Measurements from ENCODE around the gene SEMA3B.
"Not testable (repeated sequence)": the region's sequence is repeated elsewhere in the genome, so short reads cannot be mapped to it uniquely, and the experiment has no call there.

The SEMA3B gene

DNA sequence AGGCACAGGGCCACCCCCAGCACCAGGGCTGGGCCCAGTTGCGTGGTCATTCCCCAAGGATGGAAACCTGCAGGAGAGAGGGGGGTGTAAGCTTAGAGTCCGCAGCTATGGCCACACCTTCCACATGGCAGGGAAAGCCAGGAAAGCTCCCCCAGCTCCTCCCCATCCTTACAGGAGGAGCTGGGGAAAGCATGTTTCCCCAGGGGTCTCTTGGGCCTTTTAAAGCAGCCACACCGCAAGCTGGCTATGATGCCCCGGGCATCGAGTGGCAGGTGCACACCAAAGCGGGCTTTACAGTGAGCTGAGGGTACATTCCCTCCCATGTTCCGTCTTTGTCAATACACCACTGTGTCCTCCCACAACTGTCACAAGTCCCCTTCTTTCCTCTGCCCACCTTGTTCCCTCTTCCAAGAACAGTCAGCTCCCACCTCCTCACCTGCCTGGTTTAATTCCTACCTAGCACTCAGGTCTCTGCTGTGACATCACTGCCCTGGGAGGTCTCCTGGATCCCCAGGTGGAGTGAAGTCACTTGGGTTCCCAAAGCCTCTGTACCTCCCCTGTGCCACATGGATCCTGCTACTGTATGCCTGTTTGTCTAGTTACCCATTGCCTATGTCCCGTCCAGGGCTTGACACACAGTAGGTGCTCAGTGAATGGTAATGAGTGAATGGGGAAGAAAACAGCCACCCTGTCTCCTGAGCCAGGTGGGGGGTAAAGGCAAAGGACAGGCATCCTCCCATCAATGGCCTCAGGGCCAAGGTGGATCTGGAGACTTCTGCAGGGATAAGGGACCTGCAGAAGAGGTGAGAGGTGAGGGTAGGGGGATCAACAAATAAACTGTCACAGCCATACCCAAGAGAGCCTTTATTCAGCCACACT is 26.8 kb downstream of the SEMA3B start:
- no peak for DNase-seq

DNA sequence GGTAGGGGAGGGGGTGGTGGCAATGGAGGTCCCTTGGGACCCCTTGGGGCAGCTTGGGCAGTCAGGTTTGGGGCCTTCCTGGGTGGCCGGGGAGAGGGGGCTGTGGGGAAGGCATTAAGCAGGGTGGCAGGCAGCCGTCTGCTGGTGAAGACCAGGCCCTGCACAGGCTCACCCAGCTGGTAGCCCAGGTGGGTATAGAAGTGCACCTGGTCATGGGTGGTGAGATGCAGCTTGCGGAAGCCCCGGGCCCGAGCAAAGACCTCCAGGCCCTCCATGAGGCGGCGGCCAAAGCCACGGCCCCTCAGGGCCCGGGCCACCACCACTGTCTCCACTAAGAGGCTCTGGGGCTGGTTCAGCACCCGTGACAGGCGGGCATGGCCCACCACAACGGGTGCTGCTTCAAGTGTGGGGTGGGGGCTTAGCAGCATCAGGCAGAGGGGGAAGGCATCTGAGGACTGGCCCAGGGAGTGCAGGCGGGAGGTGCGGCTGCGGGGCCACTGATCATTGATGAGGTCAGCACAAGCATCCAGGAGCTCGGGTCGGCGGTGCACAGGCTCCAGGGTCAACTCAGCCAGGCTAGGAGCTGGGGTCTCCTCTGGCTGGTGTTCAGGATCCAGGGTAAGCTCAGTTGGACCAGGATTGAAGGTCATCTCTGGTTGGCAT is 27.9 kb downstream of the SEMA3B start:
- DNase-seq: no peak

GRCh38 chr3:50297384-50297775 is 28.4 kb downstream of the SEMA3B start:
- no peak for DNase-seq

GRCh38 chr3:50297896-50298725 is 29.2 kb downstream of the SEMA3B start:
- DNase-seq: no peak

- DNase-seq: peak; percentile 89
Measured at GRCh38 chr3:50298836-50299637, 30.1 kb downstream of the SEMA3B start, which contains the start of the genes HYAL3 and NAA80. Gene HYAL3 (minus strand): TSS chr3:50299405. CDS start chr3:50295602, 3,803 bp downstream. Gene NAA80 (minus strand): TSS chr3:50299405. CDS start chr3:50297463, 1,942 bp downstream.

DNA sequence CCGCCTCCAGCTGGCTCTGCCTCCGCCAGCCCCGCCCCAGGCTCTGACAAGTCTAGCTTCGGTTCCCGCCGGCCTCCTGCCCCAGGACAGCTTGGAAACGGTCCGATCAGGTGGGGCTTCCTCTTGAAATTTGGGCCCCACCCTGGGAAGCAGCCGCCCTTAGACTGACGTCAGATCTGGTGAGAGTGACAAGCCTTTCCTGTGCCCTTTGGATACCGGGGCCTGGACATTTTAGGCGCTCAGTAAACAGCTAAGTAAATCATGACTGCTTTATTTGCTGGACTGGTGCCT is 30.6 kb downstream of the SEMA3B start:
- DNase-seq: no peak

DNA sequence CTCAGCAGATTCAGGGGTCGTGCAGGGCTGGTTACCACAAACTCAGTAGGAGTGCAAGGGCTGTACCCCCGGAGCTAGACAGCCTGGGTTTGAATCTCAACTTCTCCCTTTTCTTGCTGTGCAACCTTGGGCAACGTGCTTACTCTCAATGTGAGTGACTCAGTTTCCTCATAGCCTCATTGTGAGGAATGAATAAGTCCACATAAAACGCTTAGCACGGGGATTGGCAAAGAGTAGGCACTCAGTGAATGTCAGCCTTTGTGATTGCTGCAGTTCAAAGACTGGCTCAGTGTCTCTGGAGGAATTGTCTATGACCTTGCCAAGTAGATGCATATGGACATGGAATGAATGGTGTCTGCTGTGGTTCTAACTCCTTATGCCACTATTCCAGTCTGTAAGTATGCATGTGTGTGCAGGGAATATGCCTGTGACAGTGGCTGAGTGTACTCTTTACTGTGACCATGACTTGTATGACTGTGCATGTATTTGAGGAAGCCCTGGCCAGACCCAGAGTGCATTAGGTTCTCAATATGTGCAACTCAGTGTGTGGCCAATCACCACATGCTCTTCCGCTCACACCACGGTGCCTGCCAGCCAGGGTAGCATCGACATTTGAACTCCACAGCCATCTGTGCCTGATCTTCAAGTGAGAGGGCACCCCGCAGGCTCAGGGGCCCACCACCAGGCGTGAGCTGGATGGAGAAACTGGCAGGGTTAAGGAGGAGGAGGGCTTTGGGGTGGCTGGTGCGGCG is 31.2 kb downstream of the SEMA3B start:
- DNase-seq: no peak

GRCh38 chr3:50300681-50301254 is 31.8 kb downstream of the SEMA3B start:
- DNase-seq: no peak

DNA sequence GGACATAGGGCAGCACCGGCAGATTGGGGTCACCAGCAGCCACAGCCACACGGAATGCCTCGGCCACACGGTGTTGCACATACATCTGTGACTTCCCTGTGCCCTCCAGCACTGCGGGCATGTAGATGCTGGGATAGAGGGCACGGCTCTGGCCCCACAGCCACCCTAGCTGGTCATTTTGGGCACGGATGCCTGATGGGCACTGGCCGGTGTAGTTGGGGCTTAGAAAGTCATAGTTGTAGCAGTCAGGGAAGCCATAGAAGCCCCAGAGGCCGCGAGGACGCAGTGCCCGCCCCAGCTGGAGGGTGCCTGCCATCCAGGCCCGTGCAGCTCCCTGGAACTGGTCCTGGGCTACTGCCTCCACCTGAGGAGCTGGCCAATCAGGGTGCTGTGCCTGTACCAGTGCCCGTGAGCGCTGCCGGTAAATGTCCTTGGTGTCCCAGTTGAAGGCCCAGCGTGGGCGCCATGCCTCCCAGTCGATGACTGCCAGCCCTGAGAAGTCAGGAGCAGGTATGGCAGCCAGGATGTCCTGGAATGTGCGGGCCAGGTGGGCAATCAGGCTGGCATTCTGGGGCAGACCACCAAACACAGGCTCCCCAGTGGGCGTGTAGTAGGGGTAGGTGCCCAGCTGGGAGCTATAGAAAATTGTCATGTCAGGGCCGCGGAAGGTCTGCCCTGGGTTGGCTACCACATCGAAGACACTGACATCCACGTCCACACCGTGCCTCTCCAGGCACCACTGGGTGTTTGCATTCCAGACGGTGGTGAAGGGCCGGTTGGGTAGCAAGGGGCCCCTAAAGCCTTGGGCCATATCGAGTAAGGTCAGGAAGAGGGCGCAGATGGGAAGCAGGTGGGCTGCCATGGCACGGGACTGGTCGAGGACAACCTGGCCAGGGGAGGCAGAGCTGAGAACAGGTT is 33.4 kb downstream of the SEMA3B start:
- DNase-seq: no peak

- no peak for DNase-seq
Measured at GRCh38 chr3:50303013-50303815, 34.3 kb downstream of the SEMA3B start, which contains the start of gene HYAL1. Gene HYAL1 (minus strand): TSS chr3:50303574. CDS start chr3:50302956, 618 bp downstream.

DNA sequence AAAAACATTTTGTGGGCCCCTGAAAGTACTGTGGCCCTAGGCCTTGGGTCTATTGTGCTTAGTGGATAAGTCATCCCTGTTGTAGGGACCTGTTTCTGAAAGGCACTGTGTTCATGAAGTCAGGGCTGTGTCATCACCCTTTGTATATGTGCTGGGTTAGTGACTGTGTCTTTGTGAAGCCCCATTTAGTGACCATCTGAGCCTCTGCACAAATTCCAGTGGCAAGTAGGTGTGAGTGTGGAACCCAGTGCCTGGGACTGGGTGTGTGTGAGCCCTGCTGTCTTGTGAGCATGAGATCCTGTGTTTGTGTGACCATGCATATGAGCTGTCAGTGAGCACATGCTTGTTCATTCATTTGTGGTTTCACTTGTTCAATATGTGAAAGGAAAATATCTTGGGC is 35.7 kb downstream of the SEMA3B start:
- no peak for DNase-seq

GRCh38 chr3:50312041-50312440 is 43.1 kb downstream of the SEMA3B start:
- DNase-seq: not testable (repeated sequence)

DNA sequence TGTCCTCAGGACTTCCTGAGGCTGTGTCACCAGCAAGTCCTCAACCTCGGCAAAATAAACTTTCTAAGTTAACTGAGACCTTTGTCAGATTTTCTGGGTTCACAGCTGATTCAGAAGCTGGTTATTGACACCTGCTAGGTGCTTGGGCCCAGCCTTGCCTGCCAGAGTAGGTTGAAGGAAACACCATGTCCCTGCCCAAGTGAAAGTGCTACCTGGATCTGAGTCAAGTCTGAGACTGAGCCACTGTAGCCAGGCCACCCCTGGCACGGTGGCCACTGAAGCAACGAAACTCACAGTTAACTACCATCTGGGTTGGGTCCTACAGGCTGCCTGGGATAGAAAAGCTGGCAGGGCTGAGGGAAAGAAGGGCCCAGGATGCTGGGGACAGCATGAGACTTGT is 45.4 kb downstream of the SEMA3B start:
- DNase-seq: no peak

GRCh38 chr3:50314816-50315215 is 45.9 kb downstream of the SEMA3B start:
- no peak for DNase-seq

DNA sequence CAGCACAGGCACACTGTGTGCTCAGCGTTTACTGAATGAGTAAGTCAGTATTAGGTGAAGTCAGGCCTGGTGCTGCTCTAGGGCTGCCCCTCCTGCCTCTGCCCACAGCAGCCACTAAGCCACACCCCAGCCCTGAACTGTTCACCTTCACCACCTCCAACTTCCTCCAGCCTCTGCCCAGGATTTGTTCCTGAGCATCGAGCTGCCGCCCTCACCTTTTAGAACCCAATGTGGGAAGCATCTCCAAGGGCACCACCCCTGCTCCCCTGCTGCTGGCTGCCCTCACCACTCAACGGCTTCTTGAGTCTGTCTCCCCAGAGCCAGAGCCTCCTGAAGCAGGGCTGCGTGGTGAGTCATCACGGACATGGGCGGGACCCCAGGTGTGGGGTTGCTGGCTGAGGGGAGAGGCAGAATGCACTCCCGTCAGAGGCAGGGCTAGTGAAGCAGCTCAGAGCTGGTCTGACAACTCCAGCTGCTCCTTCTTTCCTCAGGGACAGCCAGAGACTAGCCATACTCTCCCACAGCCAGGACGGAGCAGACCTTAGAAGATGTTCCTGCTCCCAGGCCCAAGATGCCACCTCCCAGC is 47.8 kb downstream of the SEMA3B start:
- no peak for DNase-seq

GRCh38 chr3:50317300-50317699 is 48.4 kb downstream of the SEMA3B start:
- DNase-seq: no peak

- no peak for DNase-seq
Measured at GRCh38 chr3:50318163-50318562, 49.2 kb downstream of the SEMA3B start.

- no peak for DNase-seq
Measured at GRCh38 chr3:50318615-50319014, 49.7 kb downstream of the SEMA3B start.
